Lung (tissue), 12 donors: ENCODE measurements around the gene TTR. TPM values are rescaled to one million over a fixed set of nuclear protein-coding genes. Genes with fewer than 3 reads are reported as not detected.

Source experiments
- ATAC-seq: fragments of 200-7000 bp; cut with Tn5 transposase; one replicate; pipeline ENCODE4 v1.9.1; 2020; ENCODE audit warnings: moderate number of reproducible peaks; ENCODE audit not compliant: insufficient read depth, low FRiP score
- DNase-seq, 3 donors: peaks; one replicate each; pipeline ENCODE4 v3.0.0-alpha.2; 2013 to 2017
- H3K27ac ChIP-seq, 2 donors: one replicate each; pipeline ENCODE4 v1.5.1; 2013; ENCODE audit warnings: mild to moderate bottlenecking in 2 of 2, moderate library complexity in 2 of 2, control low read depth in 1 of 2, inconsistent platforms in 1 of 2, low read depth in 1 of 2, low read length in 1 of 2
- H3K27me3 ChIP-seq, 3 donors: one replicate each; pipeline ENCODE4 v1.5.1; 2013; ENCODE audit warnings: low read length in 2 of 3; ENCODE audit not compliant: control insufficient read depth in 3 of 3, insufficient read depth in 3 of 3
- H3K36me3 ChIP-seq, 4 donors: one replicate each; pipeline ENCODE4 v1.5.1; 2013; ENCODE audit warnings: low read length in 4 of 4, mild to moderate bottlenecking in 1 of 4, moderate library complexity in 1 of 4; ENCODE audit not compliant: control insufficient read depth in 4 of 4, insufficient read depth in 4 of 4
- H3K4me1 ChIP-seq, 5 donors: one replicate each; pipeline ENCODE4 v1.5.1; 2013; ENCODE audit warnings: low read length in 5 of 5, mild to moderate bottlenecking in 2 of 5, moderate library complexity in 1 of 5; ENCODE audit not compliant: control insufficient read depth in 5 of 5, insufficient read depth in 5 of 5
- H3K4me3 ChIP-seq: one replicate; pipeline ENCODE4 v1.5.1; 2013; ENCODE audit warnings: mild to moderate bottlenecking, control low read depth, moderate library complexity
- H3K9ac ChIP-seq, 2 donors: one replicate each; pipeline ENCODE4 v1.5.1; 2013; ENCODE audit warnings: low read length in 2 of 2, control low read depth in 1 of 2; ENCODE audit not compliant: insufficient read depth in 1 of 2
- H3K9me3 ChIP-seq, 4 donors: one replicate each; pipeline ENCODE4 v1.5.1; 2013; ENCODE audit warnings: low read length in 3 of 4, mild to moderate bottlenecking in 1 of 4, moderate library complexity in 1 of 4; ENCODE audit not compliant: control insufficient read depth in 4 of 4, insufficient read depth in 3 of 4
- CTCF ChIP-seq: IDR thresholded peaks from 2 replicates; pipeline ENCODE4 v1.5.1; 2012; ENCODE audit warnings: mild to moderate bottlenecking; ENCODE audit errors: control extremely low read depth, extremely low read depth
- WGBS, 2 donors: extraction: QIAGEN DNeasy Blood & Tissue Kit; methylation state at CpG; one replicate each; pipeline ENCODE4 v1.1.7; 2013; 5-methylcytosine and 5-hydroxymethylcytosine counted together
- polyA plus RNA-seq, 2 donors: library from polyadenylated mRNA; stranded (reverse); fragments of 200-250 nt; gene quantifications; one replicate each; pipeline ENCODE4 v1.2.1, GENCODE V29; 2013
- total RNA-seq, 2 donors: library from RNA; depleted of rRNA in 1 of 2; stranded (reverse); fragments of >200 nt in 1 of 2; gene quantifications; one replicate each; pipeline ENCODE4 v1.2.1, GENCODE V29; 2014 to 2021
- donor health status: control.
- donor health status: control.
- donor health status: Bipolar disorder and iron deficiency.
- donor health status: healthy.
- donor health status: DM: yes; HTN: yes; CAD: no.

Gene TTR
- total and polyA plus RNA-seq, 4 donors: 0.13 to 1.1 (median 0.70) TPM

GRCh38 chr18:31551883-31552282 lies 39.8 kb upstream of the TTR start:
- H3K36me3 ChIP-seq: peaks cover 0 to 2% (median under 1%) of the 10 kb centered on the region in 4 donors
- WGBS, 2 donors: 76 to 77% methylated on average over 3 of the region's 3 CpGs
- no peak overlapping the region for H3K9ac ChIP-seq
- no peak for ATAC-seq
- H3K27me3 ChIP-seq: no peaks in the 10 kb centered on the region
- TF ChIP-seq CTCF: no peak
- H3K4me1 ChIP-seq: no peaks in the 10 kb centered on the region
- no peaks in the 10 kb centered on the region for H3K9me3 ChIP-seq
- H3K27ac ChIP-seq: no peak overlapping the region
- no peak for DNase-seq
- H3K4me3 ChIP-seq: no peak overlapping the region

GRCh38 chr18:31553800-31554199 lies 37.9 kb upstream of the TTR start:
- WGBS, 2 donors: 39 to 44% methylated on average over 6 of the region's 6 CpGs
- no peak for TF ChIP-seq CTCF
- H3K27me3 ChIP-seq: no peaks in the 10 kb centered on the region

GRCh38 chr18:31554776-31555175 lies 36.9 kb upstream of the TTR start:
- H3K4me1 ChIP-seq: no peaks in the 10 kb centered on the region

More at GRCh38 chr18:31553800-31554199, 37.9 kb upstream of the TTR start:
- no peak for DNase-seq
- no peak overlapping the region for H3K27ac ChIP-seq
- ATAC-seq: no peak
- H3K4me3 ChIP-seq: no peak overlapping the region
- no peak overlapping the region for H3K9ac ChIP-seq
- H3K9me3 ChIP-seq: no peaks in the 10 kb centered on the region
- H3K4me1 ChIP-seq: no peaks in the 10 kb centered on the region
- H3K36me3 ChIP-seq: no peaks in the 10 kb centered on the region

More at GRCh38 chr18:31554776-31555175, 36.9 kb upstream of the TTR start:
- H3K27ac ChIP-seq: no peak overlapping the region
- H3K36me3 ChIP-seq: no peaks in the 10 kb centered on the region
- no peak overlapping the region for H3K9ac ChIP-seq
- no peak for ATAC-seq
- TF ChIP-seq CTCF: no peak
- DNase-seq: no peak
- H3K27me3 ChIP-seq: no peaks in the 10 kb centered on the region
- no peak overlapping the region for H3K4me3 ChIP-seq
- no peaks in the 10 kb centered on the region for H3K9me3 ChIP-seq
- 79 to 87% methylated on average over 5 of the region's 5 CpGs for WGBS, 2 donors
